NCI-H2081 treated with DMSO at 0.1 percent for 48 hours (cell line): Measurements from ENCODE around the gene ATAT1.

Source experiments
- DNase-seq: peaks from one replicate; lab custom pipeline; 2025; lab: John Stamatoyannopoulos, UW

The ATAT1 gene

DNA sequence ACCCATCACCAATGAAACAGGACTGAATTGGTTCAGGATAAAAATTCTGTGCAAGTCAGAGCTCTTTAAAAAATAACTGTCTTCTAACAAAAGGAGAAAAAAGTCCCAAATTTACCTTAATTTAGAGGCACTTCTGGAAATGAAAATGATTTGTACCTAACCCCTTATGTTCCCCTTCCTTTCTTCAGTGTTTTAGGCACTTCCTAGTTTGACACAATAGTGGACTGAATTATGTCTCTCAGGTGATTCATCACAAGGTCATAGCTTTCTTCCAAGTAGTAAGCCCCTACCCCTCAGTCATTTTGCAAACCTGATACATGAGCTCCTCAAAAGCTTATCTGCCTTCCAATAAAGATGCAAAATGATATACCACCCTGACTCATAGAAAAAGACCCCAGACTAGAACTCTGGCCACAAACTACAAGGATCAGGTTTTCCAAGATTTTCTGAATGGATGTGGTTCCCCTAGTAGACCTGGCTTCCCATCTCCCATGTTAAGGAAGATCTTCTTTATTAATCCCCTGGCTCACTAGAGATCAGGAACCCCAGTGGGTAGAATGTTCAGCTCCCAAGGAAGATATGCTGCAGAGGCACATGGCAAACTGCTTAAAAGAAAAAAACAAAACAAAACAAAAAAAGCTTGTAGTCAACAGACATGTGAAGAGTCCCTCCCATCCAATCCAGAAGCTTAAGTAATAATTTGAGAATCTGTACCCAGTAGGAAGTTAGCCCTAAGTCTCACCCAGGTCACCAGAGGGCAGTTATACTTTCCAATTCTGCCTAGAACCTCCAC is 13.2 kb upstream of the ATAT1 start:
- DNase-seq, result no peak

DNA sequence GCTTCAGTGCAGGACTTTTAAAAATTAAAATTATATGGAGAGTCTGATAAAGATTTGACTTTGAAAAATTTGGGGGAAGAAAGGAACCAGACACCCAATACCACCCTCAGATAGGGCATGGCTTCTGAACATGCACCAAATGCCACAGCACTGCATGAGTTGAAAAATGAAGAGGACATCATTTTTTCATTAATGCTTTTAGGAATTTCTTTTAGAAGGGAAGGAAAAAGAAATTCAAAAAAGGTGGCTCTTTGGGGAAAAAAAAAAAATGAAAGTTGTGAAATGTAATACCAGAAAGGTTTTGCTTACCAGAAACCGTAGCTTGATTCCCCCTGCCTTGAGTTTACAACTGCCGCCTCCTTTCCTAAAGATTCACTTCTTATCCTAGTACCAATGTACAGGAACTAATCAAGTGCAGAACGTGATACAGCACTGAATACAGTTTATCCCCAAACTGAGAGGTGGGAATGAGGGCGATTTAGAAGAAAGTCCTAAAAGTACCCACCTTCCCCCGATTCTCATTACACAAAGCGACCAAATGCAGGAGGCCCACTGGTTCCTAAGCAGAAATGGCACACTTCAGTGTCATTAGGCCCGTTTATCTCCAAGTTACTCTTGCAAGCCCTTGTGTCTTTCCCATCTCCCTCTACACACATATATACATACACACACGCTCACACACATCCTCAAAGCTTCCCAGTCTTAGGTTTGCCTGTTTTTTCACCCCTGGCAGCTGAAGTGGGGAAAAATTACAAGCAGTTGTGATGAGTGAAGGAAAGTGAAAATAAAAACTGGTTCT is 12.4 kb upstream of the ATAT1 start:
- no peak for DNase-seq

DNA sequence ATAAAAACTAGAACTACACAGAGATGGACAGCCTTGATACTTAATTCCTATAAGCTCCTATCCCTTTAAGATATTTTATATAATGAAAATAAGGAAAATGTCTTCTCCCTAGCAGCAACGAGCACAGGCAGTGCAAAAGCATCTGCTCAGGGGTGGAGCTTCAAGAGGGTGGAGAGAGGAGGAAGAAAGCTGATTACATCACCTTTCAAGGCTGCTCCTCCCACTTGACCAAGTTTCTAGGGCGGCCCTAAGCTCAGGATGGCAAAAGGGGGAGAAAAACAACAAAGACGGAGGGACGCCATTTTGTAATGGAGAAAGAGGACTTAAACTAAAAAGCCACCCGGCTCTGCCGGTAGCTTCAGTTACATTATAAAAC is 11.8 kb upstream of the ATAT1 start:
- DNase-seq, result peak; percentile 90

DNA sequence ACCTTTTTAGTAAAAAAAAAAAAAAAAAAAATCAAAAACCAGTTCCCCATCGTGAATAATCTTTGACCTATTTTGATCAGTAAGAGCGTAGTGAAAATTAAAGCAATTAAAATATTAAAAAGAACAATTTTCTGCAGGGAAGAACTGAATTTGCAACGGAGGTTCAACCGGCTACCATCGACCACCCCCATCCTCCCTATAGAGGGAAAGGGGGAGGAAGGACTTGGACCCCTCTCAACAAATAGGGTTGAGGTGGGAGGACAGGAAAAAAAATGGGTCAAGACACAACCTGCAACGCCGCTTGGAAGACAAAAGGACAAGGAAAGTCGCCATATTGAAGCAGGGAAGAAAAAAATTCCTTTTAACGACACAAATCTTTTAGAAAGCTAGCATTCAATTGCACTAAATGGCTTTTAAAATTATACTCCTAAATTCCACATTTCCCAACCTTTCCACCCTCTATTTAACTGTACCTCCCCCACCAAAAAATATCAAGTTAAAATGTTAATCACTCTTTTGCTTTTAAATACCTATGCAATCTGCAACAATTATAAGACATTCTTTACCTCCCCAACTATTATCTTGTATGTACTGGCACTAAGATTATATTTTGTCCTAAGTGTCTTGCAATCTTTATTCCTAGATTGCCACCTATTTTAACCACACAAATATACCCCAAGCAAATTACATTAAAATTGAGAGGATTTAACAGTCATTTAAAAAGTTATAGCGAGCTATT is 11.3 kb upstream of the ATAT1 start:
- DNase-seq, result peak; percentile 51

DNA sequence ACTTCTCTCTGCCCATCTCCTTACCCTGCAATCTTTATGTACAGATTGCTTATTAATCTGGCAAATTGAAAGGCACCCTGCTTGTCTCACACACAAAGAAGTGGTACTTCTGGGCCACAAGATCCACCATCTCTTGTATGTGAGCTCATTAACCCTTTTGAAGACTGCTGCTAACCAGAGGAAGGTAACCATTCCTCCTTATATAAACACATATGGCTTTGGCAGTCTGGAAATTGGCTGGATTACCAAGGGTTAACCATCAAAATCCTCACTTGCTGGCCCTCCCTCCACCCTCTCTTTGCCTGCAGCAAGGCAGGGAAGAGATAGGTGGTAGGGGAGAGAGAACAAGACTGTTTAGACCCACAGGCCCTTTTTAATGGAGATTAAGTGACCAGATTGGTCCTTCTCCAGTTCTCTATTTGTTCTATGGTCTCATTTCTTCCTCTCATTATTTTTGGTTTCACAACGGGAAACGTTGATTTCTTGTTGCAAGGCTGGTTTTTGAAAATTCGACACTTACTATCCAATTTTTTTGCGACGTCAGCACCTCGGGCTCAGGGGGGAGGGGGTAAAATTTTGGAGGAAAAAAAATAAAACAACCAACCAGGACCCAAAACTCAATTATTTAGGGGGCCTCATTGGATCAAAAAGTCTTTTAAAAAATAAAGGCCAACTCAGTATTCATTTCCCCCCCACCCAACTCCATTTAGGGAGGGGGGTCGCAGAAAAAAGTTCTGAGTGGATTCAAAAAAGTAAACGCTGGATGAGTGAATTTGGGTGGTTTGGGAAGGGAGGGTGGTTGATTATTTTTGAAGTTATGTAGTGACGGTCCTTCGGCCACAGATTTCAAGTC is 10.5 kb upstream of the ATAT1 start:
- peak; percentile 8 for DNase-seq

DNA sequence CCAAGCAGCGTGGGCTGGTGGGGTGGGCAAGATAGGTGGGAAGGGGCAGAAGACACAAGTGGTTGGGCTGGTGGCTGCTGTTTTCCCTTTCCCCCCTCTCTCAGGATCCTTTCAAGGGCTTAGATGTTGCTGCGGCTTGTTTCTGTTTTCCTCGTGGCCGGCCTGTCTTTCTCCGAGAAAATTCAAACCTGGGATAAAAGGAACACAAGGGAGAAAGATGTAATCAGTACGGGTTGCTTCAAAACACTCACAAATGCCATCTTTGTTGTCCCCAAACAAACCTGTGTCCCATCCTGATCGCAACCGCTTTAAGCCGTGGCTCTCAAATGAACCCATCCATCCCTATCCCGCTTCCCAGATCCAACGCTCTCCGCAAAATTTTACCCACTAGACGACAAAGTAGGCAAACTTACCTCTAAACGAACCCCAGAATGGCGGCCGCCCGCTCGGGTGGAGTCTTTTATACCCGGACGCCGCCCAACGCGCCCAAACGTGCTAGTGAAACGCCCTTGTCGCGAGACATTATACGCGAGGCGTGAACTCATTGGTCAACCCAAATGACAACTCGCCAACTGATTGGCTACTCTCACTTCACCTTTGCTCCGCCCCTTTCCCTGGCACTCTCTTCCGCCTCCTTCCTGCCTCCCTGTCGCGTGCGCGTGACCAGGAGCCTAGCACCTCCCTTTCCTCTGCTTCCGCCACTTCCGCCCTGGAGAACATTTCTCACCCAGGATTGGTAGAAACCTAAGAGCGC is 9.7 kb upstream of the ATAT1 start, which contains the start of gene PPP1R10:
PPP1R10 (minus strand) TSS at position 433 of the 754 bp plus-strand sequence. CDS start 7,299 bp downstream, outside the sequence.
- DNase-seq, result peak; percentile 98

DNA sequence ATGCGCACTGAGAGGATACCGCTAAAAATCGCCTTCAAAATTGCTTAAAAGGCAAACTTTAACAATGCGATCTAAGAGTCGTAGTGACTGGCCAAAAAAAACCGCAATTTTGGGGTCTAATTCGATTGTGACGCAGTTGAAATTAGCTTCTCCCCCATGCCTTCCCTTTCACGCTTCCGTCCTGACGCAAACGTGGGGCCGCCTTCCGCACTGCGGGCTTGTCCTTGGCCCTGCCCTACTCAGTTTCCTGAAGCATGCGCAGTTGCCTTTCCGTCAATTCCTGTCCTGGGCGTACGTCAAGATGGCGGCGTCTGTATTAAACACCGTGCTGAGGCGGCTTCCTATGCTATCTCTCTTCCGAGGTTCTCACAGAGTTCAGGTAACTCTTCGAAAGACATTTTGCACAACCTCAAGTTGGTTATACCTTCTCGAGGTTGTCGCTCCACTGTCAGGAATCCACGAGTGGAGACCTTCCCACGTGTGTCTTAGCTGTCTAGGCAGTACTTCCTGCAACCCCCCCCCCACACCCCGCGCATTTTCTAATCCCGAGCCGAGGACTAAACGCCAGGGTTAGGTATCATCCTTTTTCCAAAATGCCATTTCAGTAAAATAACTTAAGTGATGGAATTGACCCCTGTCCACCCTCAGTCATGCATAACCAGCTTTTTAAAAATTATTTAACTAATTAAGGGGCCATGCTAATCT is 9.0 kb upstream of the ATAT1 start, which contains the start of gene MRPS18B:
MRPS18B (plus strand) TSS at position 276 of the 705 bp plus-strand sequence; CDS start at position 302, 26 bp downstream.
- DNase-seq, result peak; percentile 89

DNA sequence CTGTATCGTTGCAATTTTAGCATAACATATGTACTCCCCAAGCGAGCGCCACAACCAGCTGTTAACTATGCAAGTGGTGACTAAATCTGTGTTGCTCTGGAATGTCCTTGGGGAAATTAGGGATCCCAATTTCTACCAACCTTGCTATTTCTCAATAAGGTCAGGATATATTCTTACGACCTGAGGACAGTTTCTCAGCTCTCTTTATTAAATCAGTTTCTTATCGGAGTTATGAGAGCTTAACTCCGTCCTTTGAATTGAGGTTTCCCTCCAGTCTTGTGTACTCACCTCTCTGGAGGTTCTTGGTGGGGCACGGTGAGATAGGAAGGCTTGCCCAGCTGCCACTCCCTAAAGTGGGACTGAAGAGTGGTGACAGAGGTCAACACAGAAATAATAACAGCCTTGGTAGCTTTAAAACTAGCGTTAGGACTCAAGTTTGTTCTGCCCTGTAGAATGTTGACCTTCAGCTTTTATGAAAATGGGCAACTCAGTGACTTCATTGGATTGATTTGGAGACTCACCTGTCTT is 8.3 kb upstream of the ATAT1 start:
- no peak for DNase-seq

DNA sequence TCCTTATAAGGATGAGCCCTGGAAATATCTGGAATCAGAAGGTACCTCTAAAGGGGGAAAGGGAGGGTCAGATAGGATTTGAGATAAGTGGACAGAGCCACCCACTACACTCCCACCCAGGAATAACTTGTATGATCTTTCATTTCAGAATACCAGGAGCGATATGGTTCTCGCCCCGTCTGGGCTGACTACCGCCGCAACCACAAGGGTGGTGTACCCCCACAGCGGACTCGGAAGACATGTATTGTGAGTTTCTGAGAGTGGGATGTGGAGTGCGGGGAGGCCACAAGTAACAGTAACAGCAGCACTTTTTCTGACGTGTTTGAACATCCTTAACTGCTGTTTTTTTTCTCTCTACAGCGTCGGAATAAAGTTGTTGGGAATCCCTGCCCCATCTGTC is 7.1 kb upstream of the ATAT1 start:
- no peak for DNase-seq

DNA sequence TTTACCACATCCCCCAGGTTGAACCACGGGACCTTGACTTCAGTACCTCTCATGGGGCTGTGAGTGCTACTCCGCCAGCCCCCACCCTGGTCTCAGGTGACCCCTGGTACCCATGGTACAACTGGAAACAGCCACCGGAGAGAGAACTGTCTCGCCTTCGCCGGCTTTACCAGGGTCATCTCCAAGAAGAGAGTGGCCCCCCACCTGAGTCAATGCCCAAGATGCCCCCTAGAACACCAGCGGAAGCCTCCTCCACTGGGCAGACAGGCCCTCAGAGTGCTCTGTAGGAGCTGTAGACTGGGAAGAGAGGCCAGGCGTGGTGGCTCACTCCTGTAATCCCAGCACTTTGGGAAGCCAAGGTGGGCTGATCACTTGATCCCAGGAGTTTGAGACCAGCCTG is 1.2 kb upstream of the ATAT1 start:
- DNase-seq, result no peak

DNA sequence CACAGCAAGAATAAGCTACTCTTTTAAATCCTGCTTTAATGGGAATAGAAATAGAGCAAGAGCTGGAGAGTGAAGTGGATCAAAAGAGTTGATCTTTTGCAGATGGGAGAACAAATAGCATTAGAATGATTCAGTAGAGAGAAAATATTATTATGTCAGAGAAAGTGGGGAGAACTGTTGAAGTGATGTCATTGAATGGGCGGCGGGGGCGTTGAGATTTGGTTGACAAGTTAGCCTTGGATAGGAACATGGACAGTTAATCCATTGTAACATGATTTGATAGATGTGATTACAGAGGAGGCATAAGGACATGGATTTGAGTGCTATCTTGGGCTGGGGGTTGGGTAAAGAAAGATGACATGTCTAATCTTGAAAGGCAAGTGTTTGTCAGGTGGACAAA is 9.2 kb downstream of the ATAT1 start:
- DNase-seq, result no peak

DNA sequence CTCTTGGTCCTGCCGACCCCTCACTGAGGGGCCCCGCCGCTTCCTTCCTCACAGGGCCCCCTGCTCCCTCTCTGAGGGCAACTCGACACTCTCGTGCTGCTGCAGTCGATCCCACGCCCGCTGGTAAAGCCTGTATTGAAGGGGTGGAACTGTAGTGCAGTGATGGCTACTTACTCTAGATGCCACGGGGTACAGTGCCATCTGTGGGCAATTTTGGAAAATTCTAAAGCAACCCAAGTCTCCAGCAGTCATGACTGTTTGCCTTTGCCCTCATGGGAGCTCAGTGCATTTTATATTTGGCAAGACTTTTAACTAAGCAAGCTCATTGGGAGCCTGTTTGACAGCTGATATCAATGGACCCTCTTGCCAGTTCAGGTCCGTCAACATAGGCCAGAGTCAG is 13.8 kb downstream of the ATAT1 start:
- DNase-seq, result no peak

DNA sequence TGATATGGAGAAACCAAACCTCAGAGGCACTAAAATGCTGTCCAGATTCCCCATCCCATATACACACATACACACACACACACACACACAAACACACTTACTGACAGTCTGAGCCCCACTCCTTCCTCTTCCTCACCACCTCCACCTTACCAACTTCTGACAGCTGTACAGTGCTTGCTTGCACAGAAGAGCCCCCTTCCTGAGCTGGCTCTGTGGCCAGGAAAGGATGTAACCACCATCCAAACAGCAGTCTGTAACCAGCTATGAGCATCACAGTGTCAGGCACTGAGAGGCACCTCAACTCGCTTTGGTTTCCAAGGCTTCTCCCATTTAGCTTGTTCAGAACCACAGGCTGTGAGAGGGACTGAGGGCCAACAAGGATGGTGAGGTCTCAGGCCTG is 14.4 kb downstream of the ATAT1 start:
- DNase-seq, result no peak

DNA sequence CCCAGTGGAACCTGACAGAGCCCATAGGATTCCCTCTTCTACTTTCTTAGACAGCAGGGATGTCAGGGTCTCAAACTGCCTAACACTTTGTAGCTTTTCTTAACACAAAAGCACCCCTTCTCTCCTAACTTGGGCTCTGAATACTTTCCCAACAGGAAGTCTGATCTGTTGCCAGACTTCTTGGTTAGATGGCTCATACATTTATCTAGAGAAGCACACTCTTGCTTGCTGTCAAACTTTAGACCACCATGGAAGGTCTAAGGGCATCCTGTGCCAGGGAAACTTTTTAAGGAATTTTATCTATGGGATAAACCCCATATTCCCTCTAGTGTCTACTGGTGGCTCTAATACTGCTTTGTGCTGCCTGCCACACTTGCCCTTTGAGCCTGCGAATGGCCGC is 17.0 kb downstream of the ATAT1 start:
- no peak for DNase-seq

DNA sequence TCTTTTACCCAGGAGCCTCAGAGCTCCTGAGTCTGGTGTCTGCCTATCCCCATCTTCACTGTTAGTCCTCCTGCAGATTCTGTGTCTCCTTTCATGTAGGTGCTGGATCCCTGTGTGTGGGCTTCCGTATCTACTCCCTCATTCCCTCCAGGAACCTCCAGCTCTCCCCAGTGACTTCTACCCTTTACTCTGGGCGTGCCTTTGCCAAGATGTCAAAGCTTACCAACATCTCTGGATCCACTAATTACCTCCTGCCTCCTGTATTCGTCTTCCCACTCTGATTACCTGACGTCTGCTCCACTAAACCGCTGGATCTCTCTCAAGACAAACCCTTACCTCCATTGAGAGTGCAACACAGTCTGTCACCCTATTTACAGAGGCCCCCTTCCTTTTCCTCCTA is 18.1 kb downstream of the ATAT1 start:
- DNase-seq, result no peak

DNA sequence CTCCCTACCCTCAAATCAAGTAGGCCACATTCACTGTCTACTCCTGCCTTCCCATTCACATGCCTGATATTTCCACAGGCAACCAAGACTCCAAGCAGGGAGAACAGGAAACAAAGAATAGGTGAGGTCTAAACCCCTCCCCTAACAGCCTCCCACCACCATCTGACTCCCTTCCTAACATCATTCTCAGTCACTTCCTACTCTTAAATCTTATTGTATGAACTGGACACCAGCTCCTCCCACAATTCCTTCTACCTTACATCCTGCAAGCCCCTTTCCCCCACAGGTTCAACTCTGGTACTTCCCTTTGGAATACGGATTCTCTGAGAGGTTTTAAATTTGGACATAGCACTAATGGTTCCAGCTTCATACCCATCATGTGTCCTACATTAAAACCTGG is 19.3 kb downstream of the ATAT1 start:
- no peak for DNase-seq

DNA sequence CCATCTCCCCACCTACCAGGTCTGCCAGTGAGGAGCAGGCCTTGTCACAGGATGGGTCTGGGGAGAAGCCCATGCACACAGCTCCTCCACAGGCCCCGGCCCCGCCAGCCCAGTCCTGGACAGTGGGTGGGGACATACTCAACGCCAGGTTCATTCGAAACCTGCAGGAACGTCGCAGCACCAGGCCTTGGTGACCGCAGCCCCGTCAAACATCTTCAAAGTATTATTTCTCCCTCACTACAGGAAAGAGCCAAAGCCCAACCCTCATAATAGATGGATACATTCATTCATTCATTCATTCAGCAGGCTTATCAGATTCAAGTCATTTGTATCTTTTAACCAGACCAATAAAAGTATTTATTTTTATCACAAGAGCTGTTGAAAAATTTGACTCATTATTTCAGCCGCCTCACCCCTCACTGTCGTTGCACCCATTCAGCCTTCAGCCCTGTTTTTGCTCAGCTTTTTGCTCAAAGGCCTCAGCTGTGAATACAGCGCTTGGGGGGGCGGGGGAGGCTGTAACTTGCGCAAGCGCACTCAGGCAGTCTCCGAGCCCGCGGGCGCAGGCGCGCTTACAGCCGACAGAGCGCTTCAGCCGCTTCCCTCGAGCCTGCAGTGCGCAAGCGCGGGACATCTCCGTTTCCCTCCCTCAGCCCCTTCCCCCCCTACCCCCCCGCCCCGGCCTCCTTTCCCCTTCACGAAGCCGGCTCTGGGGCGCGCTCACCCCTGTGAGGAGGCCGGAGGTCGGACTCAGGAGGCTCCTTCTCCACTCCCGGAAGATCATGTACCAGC is 20.0 kb downstream of the ATAT1 start, which contains the start of gene C6orf136:
C6orf136 (plus strand) TSS at position 684 of the 792 bp plus-strand sequence; CDS start at position 783, 99 bp downstream.
- DNase-seq, result peak; percentile 76

DNA sequence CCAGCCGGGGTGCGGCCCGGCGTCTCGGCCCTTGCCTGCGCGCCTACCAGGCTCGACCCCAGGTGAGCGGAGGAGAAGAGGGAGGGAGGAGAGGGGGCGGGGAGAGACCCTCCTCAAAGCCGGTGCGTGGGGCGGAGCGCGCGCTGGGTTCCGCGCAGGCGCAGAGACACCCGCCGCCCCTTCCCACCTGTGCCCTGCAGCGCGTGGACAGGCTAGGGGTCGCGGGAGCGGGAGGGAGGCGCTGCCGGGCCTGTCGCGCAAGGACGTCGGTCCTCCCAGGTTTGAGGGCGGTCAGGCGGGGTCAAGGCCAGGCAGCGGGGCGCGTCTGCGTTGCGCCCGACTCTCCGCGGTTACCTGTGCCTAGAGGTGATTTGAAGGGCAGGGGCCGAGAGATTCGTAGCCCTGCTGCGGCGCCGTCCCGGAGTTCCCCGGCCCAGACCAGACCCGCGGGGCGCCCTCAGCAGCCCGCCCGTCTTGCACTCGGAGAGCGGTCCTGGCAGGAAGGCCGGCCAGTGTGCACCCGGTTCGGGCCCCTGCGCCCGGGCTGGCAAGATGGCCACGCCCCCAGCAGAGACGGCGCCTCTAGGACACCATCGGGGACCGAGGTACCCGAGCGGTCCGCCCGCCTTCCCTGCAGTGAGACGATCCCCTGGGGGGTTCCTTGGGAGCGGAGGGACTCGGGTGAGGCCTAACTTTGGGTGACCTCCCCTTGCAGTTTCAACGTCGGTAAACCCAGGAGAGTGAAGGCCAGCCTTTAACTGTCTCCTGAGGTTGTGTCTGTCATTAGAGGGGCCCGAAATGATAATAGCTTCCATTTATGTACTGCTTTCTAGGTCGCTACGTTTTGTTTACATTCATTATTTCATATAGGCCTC is 20.8 kb downstream of the ATAT1 start:
- DNase-seq, result peak; percentile 55
